ENCODE results near the gene MFAP5. TPM values are rescaled to one million over a fixed set of nuclear protein-coding genes. Genes with fewer than 3 reads are reported as not detected.

MFAP5 gene
- total and polyA plus RNA-seq, 2 of the 4 experiments (the other 2 are of a cell fraction), result 0.90 to 1.9 TPM

DNA sequence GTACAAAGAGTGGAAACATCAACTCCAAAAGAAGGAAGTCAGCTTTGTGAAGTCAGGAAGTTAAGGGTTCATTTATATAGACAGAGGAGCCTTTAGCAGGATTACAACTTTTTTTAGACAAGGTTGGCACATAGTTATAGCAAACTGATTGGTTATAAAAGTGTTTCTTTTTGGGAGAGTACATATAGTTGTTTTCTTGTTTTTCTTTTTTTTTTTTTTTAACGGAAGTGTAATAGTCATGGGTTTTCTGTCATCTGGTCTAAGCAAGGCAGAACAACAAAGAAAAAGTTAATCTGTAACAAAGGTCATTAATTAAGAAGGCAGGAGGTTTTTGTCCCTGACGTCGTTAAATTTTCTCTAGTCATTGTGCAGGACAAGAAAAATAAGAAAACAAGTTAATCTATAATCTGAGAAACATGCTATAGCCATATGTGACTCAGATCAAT lies 13.0 kb upstream of the MFAP5 start:
- Histone ChIP-seq H3K9me3 (ENCODE audit: control insufficient read depth, insufficient read depth, low read length) (no peaks in the 10 kb centered on the region), H2BK20ac (ENCODE audit: low read depth, low read length) (no peak overlapping the region), H2AK9ac (replicated peaks; ENCODE audit: low read depth, low read length, poor library complexity) (no peak overlapping the region), H3K79me1 (ENCODE audit: low read depth in 1 of 2, low read length in 2 of 2) (no peaks in the 10 kb centered on the region), H3K9ac (ENCODE audit: low read depth, low read length) (no peak overlapping the region), H4K91ac (ENCODE audit: insufficient read depth, low read depth, low read length) (no peak overlapping the region), H3K36me3 (ENCODE audit: control insufficient read depth, insufficient read depth, low read length) (no peaks in the 10 kb centered on the region), H4K20me1 (ENCODE audit: insufficient read depth, low read length) (no peaks in the 10 kb centered on the region), H2BK120ac (ENCODE audit: low read depth, low read length) (no peak overlapping the region), H3K27ac (ENCODE audit: insufficient read depth, low read length) (no peak overlapping the region), H3K4me3 (ENCODE audit: insufficient read depth, low read depth, low read length) (no peak overlapping the region), H2BK15ac (ENCODE audit: low read depth, low read length) (no peak overlapping the region), H3K14ac (replicated peaks; ENCODE audit: low read depth, low read length) (no peak overlapping the region), H3K4ac (ENCODE audit: low read depth, low read length) (no peak overlapping the region), H3K23ac (ENCODE audit: low read depth, low read length) (no peak overlapping the region), H2AFZ (replicated peaks; ENCODE audit: low read length, poor library complexity) (no peak overlapping the region), H3K4me2 (ENCODE audit: low read depth, low read length) (no peak overlapping the region), H3K4me1 (ENCODE audit: control insufficient read depth, insufficient read depth, low read length) (no peaks in the 10 kb centered on the region), H2AK5ac (ENCODE audit: low read depth, low read length) (no peak overlapping the region), H3K9me1 (ENCODE audit: insufficient read depth, low read length) (no peaks in the 10 kb centered on the region), H3K27me3 (ENCODE audit: control insufficient read depth, insufficient read depth, low read length) (no peaks in the 10 kb centered on the region; the same call in 1 of the 2 replicates), H3K56ac (ENCODE audit: extremely low read depth, insufficient read depth, low read length) (no peak overlapping the region), H4K8ac (ENCODE audit: low read depth in 2 of 2, low read length in 2 of 2) (no peak overlapping the region), H2BK5ac (ENCODE audit: low read depth, low read length, poor library complexity, severe bottlenecking) (no peak overlapping the region), H4K5ac (ENCODE audit: low read depth, low read length) (no peak overlapping the region), H3K18ac (ENCODE audit: low read depth, low read length) (no peak overlapping the region)
- DNase-seq, result no peak
- no CpG with 5 or more reads among the region's 3 CpGs for WGBS, 2 experiments (ENCODE audit: extremely low coverage in 2 of 2, insufficient read length in 1 of 2)
- dilution Hi-C loops (cut with HindIII; ENCODE audit: low sequenced_read_pairs, unreplicated experiment), result no loop called here
- CTCF ChIA-PET, result interaction anchor here (0.6 kb wide), 1 partner anchor 374 kb away, joined by 3 read pairs; no protein-coding TSS in a partner anchor
- TF ChIP-seq POLR2A (IDR thresholded peaks at IDR 0.05; ENCODE audit: low read depth, low read length) (no peak), RAD21 (IDR thresholded peaks at IDR 0.05; ENCODE audit: low read length) (no peak), MAFK (IDR thresholded peaks at IDR 0.05; ENCODE audit: low read depth, low read length) (no peak), FOS (IDR thresholded peaks at IDR 0.05; ENCODE audit: low read depth, low read length) (no peak), SMC3 (IDR thresholded peaks at IDR 0.05; ENCODE audit: low read depth, low read length) (no peak), NFE2L2 (IDR thresholded peaks at IDR 0.05; ENCODE audit: low read depth, low read length) (no peak), MAZ (IDR thresholded peaks at IDR 0.05; ENCODE audit: borderline replicate concordance, low read depth, low read length) (no peak), RFX5 (IDR thresholded peaks at IDR 0.05; ENCODE audit: low read depth, low read length) (no peak)
- TF ChIP-seq, protein P1, sequence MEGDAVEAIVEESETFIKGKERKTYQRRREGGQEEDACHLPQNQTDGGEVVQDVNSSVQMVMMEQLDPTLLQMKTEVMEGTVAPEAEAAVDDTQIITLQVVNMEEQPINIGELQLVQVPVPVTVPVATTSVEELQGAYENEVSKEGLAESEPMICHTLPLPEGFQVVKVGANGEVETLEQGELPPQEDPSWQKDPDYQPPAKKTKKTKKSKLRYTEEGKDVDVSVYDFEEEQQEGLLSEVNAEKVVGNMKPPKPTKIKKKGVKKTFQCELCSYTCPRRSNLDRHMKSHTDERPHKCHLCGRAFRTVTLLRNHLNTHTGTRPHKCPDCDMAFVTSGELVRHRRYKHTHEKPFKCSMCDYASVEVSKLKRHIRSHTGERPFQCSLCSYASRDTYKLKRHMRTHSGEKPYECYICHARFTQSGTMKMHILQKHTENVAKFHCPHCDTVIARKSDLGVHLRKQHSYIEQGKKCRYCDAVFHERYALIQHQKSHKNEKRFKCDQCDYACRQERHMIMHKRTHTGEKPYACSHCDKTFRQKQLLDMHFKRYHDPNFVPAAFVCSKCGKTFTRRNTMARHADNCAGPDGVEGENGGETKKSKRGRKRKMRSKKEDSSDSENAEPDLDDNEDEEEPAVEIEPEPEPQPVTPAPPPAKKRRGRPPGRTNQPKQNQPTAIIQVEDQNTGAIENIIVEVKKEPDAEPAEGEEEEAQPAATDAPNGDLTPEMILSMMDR (conservative IDR thresholded peaks at IDR 0.05; ENCODE audit: low read depth, low read length), result no peak
- TF ChIP-seq, protein P2, sequence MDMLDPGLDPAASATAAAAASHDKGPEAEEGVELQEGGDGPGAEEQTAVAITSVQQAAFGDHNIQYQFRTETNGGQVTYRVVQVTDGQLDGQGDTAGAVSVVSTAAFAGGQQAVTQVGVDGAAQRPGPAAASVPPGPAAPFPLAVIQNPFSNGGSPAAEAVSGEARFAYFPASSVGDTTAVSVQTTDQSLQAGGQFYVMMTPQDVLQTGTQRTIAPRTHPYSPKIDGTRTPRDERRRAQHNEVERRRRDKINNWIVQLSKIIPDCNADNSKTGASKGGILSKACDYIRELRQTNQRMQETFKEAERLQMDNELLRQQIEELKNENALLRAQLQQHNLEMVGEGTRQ (IDR thresholded peaks at IDR 0.05; ENCODE audit: low read depth, low read length), result no peak
- intact Hi-C loops (cut with micrococcal nuclease), result no loop called here
- in situ Hi-C loops (cut with MboI; ENCODE audit: low sequenced_read_pairs), result no loop called here
- POLR2A ChIA-PET (ENCODE audit: unreplicated experiment), result interaction anchor here (0.7 kb wide), 1 partner anchor 87 kb away, joined by 6 read pairs; no protein-coding TSS in a partner anchor
- no TSS peak for BruUV-seq (replicated peaks)
- no peak for ATAC-seq (ENCODE audit: low read depth)
